ENCODE data around the gene DCBLD1. TPM values are rescaled to one million over a fixed set of nuclear protein-coding genes. Genes with fewer than 3 reads are reported as not detected.

DCBLD1 gene
- polyA plus RNA-seq, 1 donor (not counting 4 experiments of a cell fraction or from before 2014, with no cell fraction given): 21.7 TPM

GRCh38 chr6:117506180-117506835 is 23.8 kb downstream of the DCBLD1 start:
- FAIRE-seq: no peak
- H3K79me2 ChIP-seq (ENCODE audit: control insufficient read depth, insufficient read depth, low read length): peaks cover 12% of the 10 kb centered on the region
- no peak overlapping the region for H3K4me3 ChIP-seq (ENCODE audit: control insufficient read depth in 2 of 3, extremely low read depth in 1 of 3, insufficient read depth in 2 of 3, low read depth in 1 of 3, low read length in 3 of 3)
- dilution Hi-C loops (cut with MboI; ENCODE audit: extremely low pct_ligation_motif_present, low sequenced_read_pairs): no loop called here
- peaks cover 33% of the 10 kb centered on the region for H3K4me1 ChIP-seq (ENCODE audit: control insufficient read depth, extremely low read depth, insufficient read depth, low read length)
- H3K27me3 ChIP-seq (ENCODE audit: control insufficient read depth, extremely low read depth, insufficient read depth, low read length): no peaks in the 10 kb centered on the region
- TF ChIP-seq, protein P1, sequence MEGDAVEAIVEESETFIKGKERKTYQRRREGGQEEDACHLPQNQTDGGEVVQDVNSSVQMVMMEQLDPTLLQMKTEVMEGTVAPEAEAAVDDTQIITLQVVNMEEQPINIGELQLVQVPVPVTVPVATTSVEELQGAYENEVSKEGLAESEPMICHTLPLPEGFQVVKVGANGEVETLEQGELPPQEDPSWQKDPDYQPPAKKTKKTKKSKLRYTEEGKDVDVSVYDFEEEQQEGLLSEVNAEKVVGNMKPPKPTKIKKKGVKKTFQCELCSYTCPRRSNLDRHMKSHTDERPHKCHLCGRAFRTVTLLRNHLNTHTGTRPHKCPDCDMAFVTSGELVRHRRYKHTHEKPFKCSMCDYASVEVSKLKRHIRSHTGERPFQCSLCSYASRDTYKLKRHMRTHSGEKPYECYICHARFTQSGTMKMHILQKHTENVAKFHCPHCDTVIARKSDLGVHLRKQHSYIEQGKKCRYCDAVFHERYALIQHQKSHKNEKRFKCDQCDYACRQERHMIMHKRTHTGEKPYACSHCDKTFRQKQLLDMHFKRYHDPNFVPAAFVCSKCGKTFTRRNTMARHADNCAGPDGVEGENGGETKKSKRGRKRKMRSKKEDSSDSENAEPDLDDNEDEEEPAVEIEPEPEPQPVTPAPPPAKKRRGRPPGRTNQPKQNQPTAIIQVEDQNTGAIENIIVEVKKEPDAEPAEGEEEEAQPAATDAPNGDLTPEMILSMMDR (optimal IDR thresholded peaks at IDR 0.05 in 1 of 3, IDR thresholded peaks at IDR 0.05 in 1 of 3, conservative IDR thresholded peaks at IDR 0.05 in 1 of 3; ENCODE audit: extremely low read depth in 1 of 3, insufficient read depth in 2 of 3, low read length in 3 of 3): no peak
- TF ChIP-seq EZH2 (IDR thresholded peaks at IDR 0.05; ENCODE audit: low read length): no peak
- H3K4me2 ChIP-seq (ENCODE audit: control insufficient read depth, extremely low read depth, insufficient read depth, low read depth, low read length): no peak overlapping the region
- no peak overlapping the region for H3K27ac ChIP-seq (ENCODE audit: control insufficient read depth, insufficient read depth, low read length)
- H3K36me3 ChIP-seq (ENCODE audit: control insufficient read depth in 2 of 2, extremely low read depth in 1 of 2, insufficient read depth in 2 of 2, low read length in 2 of 2): peaks cover 0 to 7% of the 10 kb centered on the region in 2 experiments
- no peaks in the 10 kb centered on the region for H3K9me3 ChIP-seq (ENCODE audit: control insufficient read depth, low read depth, low read length)
- H2AFZ ChIP-seq (ENCODE audit: control insufficient read depth, low read length): no peak overlapping the region
- no peak overlapping the region for H3K9ac ChIP-seq (ENCODE audit: control insufficient read depth, extremely low read depth, insufficient read depth, low read length)
- no peaks in the 10 kb centered on the region for H3K9me1 ChIP-seq (ENCODE audit: control insufficient read depth, extremely low read depth, insufficient read depth, low read length)
- H4K20me1 ChIP-seq (ENCODE audit: control insufficient read depth, extremely low read depth, insufficient read depth, low read length): no peaks in the 10 kb centered on the region
- DNase-seq (ENCODE audit: low read depth, low spot score): no peak

DNA sequence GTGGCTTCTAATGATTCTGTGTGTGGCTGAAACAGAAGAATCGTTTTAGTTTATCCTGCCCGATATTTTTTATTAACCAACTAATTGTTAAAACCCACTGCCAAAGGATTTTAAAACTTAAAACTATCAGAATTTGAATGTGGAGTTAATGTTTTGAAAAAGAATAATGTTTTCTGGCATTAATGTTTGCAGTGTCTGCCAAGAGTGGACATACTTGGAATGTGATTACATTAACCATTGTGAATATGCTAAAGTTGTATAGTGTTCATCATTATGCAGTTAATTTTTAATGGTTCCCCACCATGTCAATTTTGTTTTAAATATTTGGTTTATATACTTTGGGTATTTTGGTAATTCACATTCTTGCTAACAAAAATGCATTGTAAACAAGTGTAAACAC is 24.4 kb downstream of the DCBLD1 start:
- Histone ChIP-seq H3K79me2 (ENCODE audit: control insufficient read depth, insufficient read depth, low read length) (peaks cover 7% of the 10 kb centered on the region), H3K9ac (ENCODE audit: control insufficient read depth, extremely low read depth, insufficient read depth, low read length) (no peak overlapping the region), H4K20me1 (ENCODE audit: control insufficient read depth, extremely low read depth, insufficient read depth, low read length) (no peaks in the 10 kb centered on the region), H3K4me1 (ENCODE audit: control insufficient read depth, extremely low read depth, insufficient read depth, low read length) (peaks cover 35% of the 10 kb centered on the region), H3K9me3 (ENCODE audit: control insufficient read depth, low read depth, low read length) (no peaks in the 10 kb centered on the region), H3K27ac (ENCODE audit: control insufficient read depth, insufficient read depth, low read length) (no peak overlapping the region), H3K36me3 (ENCODE audit: control insufficient read depth in 2 of 2, extremely low read depth in 1 of 2, insufficient read depth in 2 of 2, low read length in 2 of 2) (peaks cover 0 to 7% of the 10 kb centered on the region in 2 experiments), H2AFZ (ENCODE audit: control insufficient read depth, low read length) (no peak overlapping the region), H3K9me1 (ENCODE audit: control insufficient read depth, extremely low read depth, insufficient read depth, low read length) (no peaks in the 10 kb centered on the region), H3K27me3 (ENCODE audit: control insufficient read depth, extremely low read depth, insufficient read depth, low read length) (no peaks in the 10 kb centered on the region), H3K4me2 (ENCODE audit: control insufficient read depth, extremely low read depth, insufficient read depth, low read depth, low read length) (no peak overlapping the region), H3K4me3 (ENCODE audit: control insufficient read depth in 2 of 3, extremely low read depth in 1 of 3, insufficient read depth in 2 of 3, low read depth in 1 of 3, low read length in 3 of 3) (no peak overlapping the region)
- dilution Hi-C loops (cut with MboI; ENCODE audit: extremely low pct_ligation_motif_present, low sequenced_read_pairs): no loop called here
- TF ChIP-seq, protein P1 (optimal IDR thresholded peaks at IDR 0.05 in 1 of 3, IDR thresholded peaks at IDR 0.05 in 1 of 3, conservative IDR thresholded peaks at IDR 0.05 in 1 of 3; ENCODE audit: extremely low read depth in 1 of 3, insufficient read depth in 2 of 3, low read length in 3 of 3): no peak
- TF ChIP-seq EZH2 (IDR thresholded peaks at IDR 0.05; ENCODE audit: low read length): no peak
- DNase-seq (ENCODE audit: low read depth, low spot score): no peak
- no peak for FAIRE-seq

All from keratinocyte (primary cell).